GM19035 (cell line): ENCODE data around the gene RAB1A.
A peak's percentile ranks its signal among the peaks of the same experiment; 100 is the strongest.
"Not testable (repeated sequence)": the region's sequence is repeated elsewhere in the genome, so short reads cannot be mapped to it uniquely, and the experiment has no call there.

Experiments used
- ATAC-seq: cut with Tn5 transposase; IDR thresholded peaks from one replicate; pipeline ENCODE4 v1.9.1; 2021; ENCODE audit not compliant: unreplicated experiment

RAB1A gene

GRCh38 chr2:65129826-65130663, at the start of gene RAB1A:
Gene RAB1A, minus strand, starts transcription at chr2:65130106. Its CDS starts 191 bp downstream, at chr2:65129915.
- ATAC-seq: peak; percentile 97

GRCh38 chr2:65177751-65178442, 48.0 kb upstream of the RAB1A start:
- no peak for ATAC-seq

GRCh38 chr2:65175894-65176530, 46.1 kb upstream of the RAB1A start:
- no peak for ATAC-seq

GRCh38 chr2:65174031-65174430, 44.1 kb upstream of the RAB1A start:
- not testable (repeated sequence) for ATAC-seq

GRCh38 chr2:65172994-65173790, 43.3 kb upstream of the RAB1A start:
- ATAC-seq: no peak

GRCh38 chr2:65170611-65171477, 40.9 kb upstream of the RAB1A start:
- not testable (repeated sequence) for ATAC-seq

- no peak for ATAC-seq
Observed at GRCh38 chr2:65169760-65170136, 39.8 kb upstream of the RAB1A start.

- ATAC-seq: no peak
Observed at GRCh38 chr2:65165558-65165957, 35.7 kb upstream of the RAB1A start.

- ATAC-seq: no peak
Observed at GRCh38 chr2:65164426-65164891, 34.6 kb upstream of the RAB1A start.

GRCh38 chr2:65161551-65162100, 31.7 kb upstream of the RAB1A start:
- ATAC-seq: no peak

GRCh38 chr2:65159906-65160305, 30.0 kb upstream of the RAB1A start:
- no peak for ATAC-seq

- no peak for ATAC-seq
Observed at GRCh38 chr2:65159261-65159660, 29.4 kb upstream of the RAB1A start.

- no peak for ATAC-seq
Observed at GRCh38 chr2:65158557-65158956, 28.7 kb upstream of the RAB1A start.

- not testable (repeated sequence) for ATAC-seq
Observed at GRCh38 chr2:65157856-65158255, 27.9 kb upstream of the RAB1A start.

- ATAC-seq: no peak
Observed at GRCh38 chr2:65156041-65156440, 26.1 kb upstream of the RAB1A start.

GRCh38 chr2:65153515-65153914, 23.6 kb upstream of the RAB1A start:
- no peak for ATAC-seq

GRCh38 chr2:65146078-65146477, 16.2 kb upstream of the RAB1A start:
- no peak for ATAC-seq

- ATAC-seq: no peak
Observed at GRCh38 chr2:65144571-65144970, 14.7 kb upstream of the RAB1A start.

GRCh38 chr2:65142515-65142914, 12.6 kb upstream of the RAB1A start:
- ATAC-seq: no peak
